Endothelial cell of umbilical vein (primary cell): ENCODE measurements around the gene PLEKHD1.

Experiments
- CTCF ChIP-seq, 2 donors: IDR thresholded peaks; 1 replicate in 1 of 2; 2 replicates in 1 of 2; pipeline ENCODE4 v1.5.1; 2011; ENCODE audit warnings: low read length in 2 of 2, mild to moderate bottlenecking in 2 of 2, moderate library complexity in 2 of 2, control low read depth in 1 of 2, inconsistent platforms in 1 of 2, low read depth in 1 of 2; ENCODE audit not compliant: insufficient read depth in 1 of 2; ENCODE audit errors: extremely low read depth in 1 of 2
- MYC ChIP-seq: IDR thresholded peaks from one replicate; pipeline ENCODE4 v1.6.1; 2011; ENCODE audit warnings: mild to moderate bottlenecking, low read depth, low read length
- POLR2A ChIP-seq: IDR thresholded peaks from 2 replicates; pipeline ENCODE4 v1.6.1; 2012; ENCODE audit warnings: low read depth, mild to moderate bottlenecking, control low read depth, low read length

GRCh38 chr14:69561893-69562292 is 77.4 kb downstream of the PLEKHD1 start:
- TF ChIP-seq POLR2A (no peak), CTCF (IDR thresholded peaks at IDR 0.05; ENCODE audit: extremely low read depth in 1 of 2, insufficient read depth in 1 of 2, low read depth in 1 of 2, low read length in 2 of 2) (no peak), MYC (no peak)
